NOMO-1 treated with DMSO at 0.1 percent for 48 hours (cell line): ENCODE data around the gene HOXA3.

Experiments used
- DNase-seq: peaks from one replicate; lab custom pipeline; 2025; ENCODE audit not compliant: unreplicated experiment; lab: John Stamatoyannopoulos, UW

Gene HOXA3

GRCh38 chr7:27131390-27131819 lies 21.0 kb downstream of the HOXA3 start:
- no peak for DNase-seq

DNA sequence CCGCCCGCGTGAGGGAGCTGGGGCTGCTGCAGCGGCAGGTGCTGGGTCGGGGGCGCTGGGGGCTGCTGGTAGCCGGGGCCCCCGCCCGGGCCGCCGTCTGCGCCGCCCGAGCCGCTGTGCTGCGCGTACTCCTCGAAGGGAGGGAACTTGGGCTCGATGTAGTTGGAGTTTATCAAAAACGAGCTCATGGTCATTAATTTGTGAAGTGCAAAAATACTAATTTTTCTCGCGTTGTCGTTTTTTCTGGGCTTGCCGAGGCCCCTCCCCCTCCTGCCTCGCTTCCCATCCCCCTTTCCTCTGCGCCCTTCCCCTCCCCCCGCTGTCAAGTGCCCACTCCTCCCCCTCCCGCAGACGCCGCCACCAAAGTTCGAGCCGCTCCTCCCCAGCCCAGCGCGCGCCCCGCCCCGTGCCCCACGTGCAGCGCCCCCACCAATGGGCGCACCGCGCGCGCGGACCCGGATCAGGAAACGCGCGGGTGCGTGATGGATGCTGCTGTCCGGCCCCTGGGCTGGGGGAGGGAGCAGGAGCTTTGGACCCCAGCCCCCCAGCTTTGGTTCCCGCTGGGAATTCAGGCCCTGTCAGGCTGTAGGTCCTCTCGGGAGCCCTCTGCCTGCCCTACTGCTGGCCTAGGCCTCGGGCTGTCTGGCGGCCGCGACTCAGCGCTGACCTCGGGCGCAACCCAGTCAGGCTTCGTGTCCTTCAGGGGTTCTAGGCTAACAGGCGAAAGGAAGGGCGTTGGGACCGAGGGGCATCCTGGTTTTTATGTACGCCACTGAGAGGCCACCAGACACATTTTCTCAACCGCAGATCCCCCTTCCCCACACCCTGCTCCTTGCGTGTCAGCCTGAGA lies 21.6 kb downstream of the HOXA3 start, which contains the start of gene HOXA4:
HOXA4 (minus strand) TSS at position 218 of the 850 bp plus-strand sequence; CDS start at position 194, 24 bp downstream.
- DNase-seq, result no peak

- no peak for DNase-seq
These were observed 22.4 kb downstream of the HOXA3 start for GRCh38 chr7:27129729-27130539.

GRCh38 chr7:27128776-27129728 lies 23.3 kb downstream of the HOXA3 start:
- no peak for DNase-seq

- no peak for DNase-seq
These were observed 24.3 kb downstream of the HOXA3 start for GRCh38 chr7:27128034-27128433.

DNA sequence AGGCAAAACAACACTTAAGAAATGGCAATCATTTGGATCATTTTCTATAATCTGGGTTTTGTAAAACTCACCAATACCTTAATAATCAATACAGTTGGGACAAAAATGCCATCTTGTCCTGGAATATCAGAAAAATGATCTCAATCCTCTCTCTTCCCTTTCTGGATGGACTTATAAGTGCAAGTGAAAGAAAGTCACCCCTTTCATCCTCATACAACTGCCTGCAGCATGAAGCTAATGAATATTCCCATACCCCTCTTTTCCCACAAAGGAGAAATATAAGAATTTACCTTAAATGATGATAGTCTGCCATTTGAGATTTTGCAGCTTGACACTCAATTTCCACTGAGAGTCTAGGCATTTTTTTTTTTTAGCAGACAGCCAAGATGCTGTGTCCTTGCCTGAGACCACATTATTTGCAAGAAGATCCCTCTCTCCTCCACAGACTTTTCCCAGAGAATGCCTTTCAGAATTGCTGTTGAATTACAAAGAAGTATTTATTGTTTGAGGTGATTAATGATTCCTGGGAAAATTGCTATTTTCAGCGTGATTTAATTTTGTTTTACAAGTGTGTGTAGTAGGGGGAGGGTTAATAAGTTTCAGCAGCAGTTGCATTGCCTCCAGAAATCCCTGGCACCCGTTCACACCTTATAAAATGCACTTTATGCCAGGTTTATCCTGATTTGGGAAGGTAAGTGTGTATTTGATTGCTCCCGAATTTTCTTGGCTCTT lies 25.6 kb downstream of the HOXA3 start:
- DNase-seq, result no peak

- no peak for DNase-seq
These were observed 26.4 kb downstream of the HOXA3 start for GRCh38 chr7:27125986-27126394.

GRCh38 chr7:27124902-27125689 lies 27.3 kb downstream of the HOXA3 start:
- DNase-seq, result no peak

- no peak for DNase-seq
These were observed 28.1 kb downstream of the HOXA3 start for GRCh38 chr7:27124096-27124901.

GRCh38 chr7:27123477-27124053 lies 28.8 kb downstream of the HOXA3 start:
- DNase-seq, result no peak

DNA sequence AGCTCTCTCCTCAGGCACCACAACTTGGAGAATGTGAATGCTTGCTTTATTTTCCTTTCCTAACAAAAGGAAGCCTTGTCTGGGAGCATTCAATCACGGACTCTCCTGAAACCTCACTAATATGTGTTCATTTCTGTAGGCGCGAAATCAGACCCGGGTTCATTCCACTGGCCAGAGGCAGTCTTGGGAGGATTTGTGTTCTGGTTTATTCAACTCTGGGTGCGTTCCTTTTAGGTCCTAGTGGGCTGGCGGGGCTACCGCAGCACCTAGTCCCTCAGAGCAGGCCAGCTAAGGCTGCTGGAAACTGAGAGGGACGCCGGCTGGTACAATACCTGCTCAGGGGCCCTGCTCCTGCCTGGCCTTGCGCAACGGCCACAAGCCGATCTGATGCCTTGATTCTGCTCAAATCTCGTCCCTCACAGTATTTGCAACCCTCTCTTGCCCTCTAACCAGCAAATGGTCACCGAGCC lies 29.3 kb downstream of the HOXA3 start:
- DNase-seq, result no peak

DNA sequence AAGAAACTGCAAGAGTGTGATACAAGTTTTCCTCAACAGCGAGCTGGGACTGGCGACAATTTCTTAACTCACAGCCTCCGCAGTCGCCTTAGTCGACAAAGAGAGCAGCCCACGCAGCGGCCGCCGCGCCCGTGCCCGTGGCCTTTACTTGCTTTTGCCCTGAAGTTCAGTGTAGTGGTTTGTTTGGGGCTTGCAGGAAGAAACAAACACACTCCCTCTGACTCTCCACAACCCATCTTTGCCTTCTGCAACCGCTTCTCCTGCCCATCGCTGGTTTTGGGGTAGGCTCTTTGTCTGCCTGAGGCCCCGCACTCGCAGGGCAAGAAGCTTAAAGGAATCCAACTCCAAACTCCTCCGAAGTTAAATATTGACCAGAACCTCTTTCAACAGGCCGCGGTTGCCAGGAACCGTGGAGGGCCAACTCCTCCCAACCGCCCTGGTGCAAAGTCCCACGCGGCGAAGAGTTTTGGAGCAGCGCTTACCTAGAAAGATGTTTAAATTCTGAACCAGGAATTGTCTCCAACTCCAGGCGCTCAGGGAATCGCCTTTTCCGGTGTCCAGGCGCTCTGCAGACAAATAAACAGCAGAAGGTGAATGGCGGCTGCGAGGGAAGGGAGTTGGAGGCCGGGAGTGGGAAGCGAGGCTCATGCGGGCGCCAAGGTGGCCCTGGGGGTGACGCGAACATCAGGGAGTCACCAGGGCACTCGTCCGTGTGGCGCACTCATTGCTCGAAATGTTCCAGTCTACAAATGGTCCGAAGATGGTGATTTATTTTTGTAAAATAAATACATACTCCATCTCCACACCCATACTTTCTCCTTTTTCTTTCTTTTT lies 30.1 kb downstream of the HOXA3 start:
- DNase-seq, result no peak

- no peak for DNase-seq
These were observed 30.7 kb downstream of the HOXA3 start for GRCh38 chr7:27121684-27122076.

DNA sequence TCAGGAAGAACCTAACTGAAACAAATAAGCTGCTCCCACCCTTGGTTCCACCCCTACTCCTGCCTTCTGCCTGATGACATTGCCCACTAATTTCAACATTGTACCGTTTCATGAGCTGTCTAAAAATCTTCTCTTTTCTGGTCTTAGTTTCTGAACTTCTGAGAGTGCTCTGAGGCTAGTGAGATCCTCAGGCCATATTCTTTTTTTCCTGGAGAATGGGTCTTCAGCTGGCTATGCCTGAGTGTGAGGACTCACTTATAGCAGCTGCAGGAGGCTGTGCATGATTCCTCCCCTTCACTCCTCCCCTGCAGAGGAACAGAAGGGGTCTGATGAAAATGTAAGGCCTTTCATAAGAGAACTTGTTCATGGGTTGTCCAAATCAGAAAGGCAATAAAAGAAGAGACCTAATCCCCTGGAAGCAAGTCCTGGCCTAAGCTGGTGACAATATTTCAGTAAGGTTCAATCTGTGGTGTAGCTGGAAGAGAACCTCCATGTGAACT lies 32.9 kb downstream of the HOXA3 start:
- DNase-seq, result no peak

- no peak for DNase-seq
These were observed 33.8 kb downstream of the HOXA3 start for GRCh38 chr7:27118580-27118979.

GRCh38 chr7:27117887-27118491 lies 34.4 kb downstream of the HOXA3 start:
- DNase-seq, result no peak
